GM18511 (cell line): ENCODE data around the gene ISG20.
A peak's percentile ranks its signal among the peaks of the same experiment; 100 is the strongest.
"Not testable (repeated sequence)": the region's sequence is repeated elsewhere in the genome, so short reads cannot be mapped to it uniquely, and the experiment has no call there.

Experiments used
- ATAC-seq: cut with Tn5 transposase; IDR thresholded peaks from one replicate; pipeline ENCODE4 v1.9.1; 2021; ENCODE audit warnings: mild to moderate bottlenecking, moderate library complexity; ENCODE audit not compliant: unreplicated experiment

ISG20 gene

GRCh38 chr15:88635318-88635717 lies 3.5 kb upstream of the ISG20 start:
- peak; percentile 27 for ATAC-seq

GRCh38 chr15:88636050-88636449 lies 2.8 kb upstream of the ISG20 start:
- ATAC-seq = no peak

- no peak for ATAC-seq
Observed at GRCh38 chr15:88636654-88637053, 2.2 kb upstream of the ISG20 start.

- no peak for ATAC-seq
Observed at GRCh38 chr15:88637436-88637835, 1.4 kb upstream of the ISG20 start.

- no peak for ATAC-seq
Observed at GRCh38 chr15:88637841-88638625, 783 bp upstream of the ISG20 start.

- ATAC-seq = no peak
Observed at GRCh38 chr15:88641959-88642452, 3.2 kb downstream of the ISG20 start.

GRCh38 chr15:88642514-88642913 lies 3.7 kb downstream of the ISG20 start:
- not testable (repeated sequence) for ATAC-seq

GRCh38 chr15:88644741-88645140 lies 5.9 kb downstream of the ISG20 start:
- ATAC-seq = no peak

- no peak for ATAC-seq
Observed at GRCh38 chr15:88645171-88646087, 6.6 kb downstream of the ISG20 start.

- no peak for ATAC-seq
Observed at GRCh38 chr15:88646088-88646405, 7.2 kb downstream of the ISG20 start.

- ATAC-seq = no peak
Observed at GRCh38 chr15:88646951-88647350, 8.1 kb downstream of the ISG20 start.

- ATAC-seq = no peak
Observed at GRCh38 chr15:88647351-88648105, 8.7 kb downstream of the ISG20 start.

- no peak for ATAC-seq
Observed at GRCh38 chr15:88648357-88649214, 9.8 kb downstream of the ISG20 start.

GRCh38 chr15:88649286-88649733 lies 10.5 kb downstream of the ISG20 start:
- peak; percentile 87 for ATAC-seq

GRCh38 chr15:88649753-88650551 lies 11.1 kb downstream of the ISG20 start:
- ATAC-seq = no peak

- ATAC-seq = no peak
Observed at GRCh38 chr15:88650556-88650955, 11.7 kb downstream of the ISG20 start.

- no peak for ATAC-seq
Observed at GRCh38 chr15:88651136-88651732, 12.4 kb downstream of the ISG20 start.

- no peak for ATAC-seq
Observed at GRCh38 chr15:88651971-88652370, 13.2 kb downstream of the ISG20 start.
